GM19035 (cell line): ENCODE measurements around the gene CCDC85C.
"Not testable (repeated sequence)": the region's sequence is repeated elsewhere in the genome, so short reads cannot be mapped to it uniquely, and the experiment has no call there.

Source experiments
- ATAC-seq: cut with Tn5 transposase; IDR thresholded peaks from one replicate; pipeline ENCODE4 v1.9.1; 2021; ENCODE audit not compliant: unreplicated experiment

The CCDC85C gene

GRCh38 chr14:99603471-99604277 is at the start of gene CCDC85C:
CCDC85C (minus strand) TSS chr14:99604207; CDS start chr14:99603959, 248 bp downstream.
- peak; percentile 2 for ATAC-seq

- no peak for ATAC-seq
Measured at GRCh38 chr14:99651953-99652746, 48.1 kb upstream of the CCDC85C start.

- ATAC-seq = no peak
Measured at GRCh38 chr14:99650189-99650588, 46.2 kb upstream of the CCDC85C start.

GRCh38 chr14:99649643-99650042 is 45.6 kb upstream of the CCDC85C start:
- ATAC-seq = no peak

- ATAC-seq = no peak
Measured at GRCh38 chr14:99649219-99649618, 45.2 kb upstream of the CCDC85C start.

GRCh38 chr14:99648027-99648784 is 44.2 kb upstream of the CCDC85C start:
- no peak for ATAC-seq

GRCh38 chr14:99647411-99647810 is 43.4 kb upstream of the CCDC85C start:
- no peak for ATAC-seq

- no peak for ATAC-seq
Measured at GRCh38 chr14:99645545-99646505, 41.8 kb upstream of the CCDC85C start.

- ATAC-seq = no peak
Measured at GRCh38 chr14:99644723-99645544, 40.9 kb upstream of the CCDC85C start, which contains the start of gene HHIPL1. HHIPL1 (plus strand) TSS chr14:99645129; CDS start chr14:99645208, 79 bp downstream.

GRCh38 chr14:99644035-99644587 is 40.1 kb upstream of the CCDC85C start:
- ATAC-seq = no peak

- ATAC-seq = no peak
Measured at GRCh38 chr14:99643343-99643742, 39.3 kb upstream of the CCDC85C start.

- not testable (repeated sequence) for ATAC-seq
Measured at GRCh38 chr14:99642771-99643170, 38.8 kb upstream of the CCDC85C start.

- no peak for ATAC-seq
Measured at GRCh38 chr14:99637624-99638023, 33.6 kb upstream of the CCDC85C start.

- ATAC-seq = no peak
Measured at GRCh38 chr14:99636487-99636886, 32.5 kb upstream of the CCDC85C start.

- ATAC-seq = no peak
Measured at GRCh38 chr14:99635116-99635515, 31.1 kb upstream of the CCDC85C start.

- no peak for ATAC-seq
Measured at GRCh38 chr14:99634443-99634842, 30.4 kb upstream of the CCDC85C start.

GRCh38 chr14:99633918-99634317 is 29.9 kb upstream of the CCDC85C start:
- ATAC-seq = no peak

- no peak for ATAC-seq
Measured at GRCh38 chr14:99633141-99633540, 29.1 kb upstream of the CCDC85C start.
